Measurements from ENCODE around the gene ANKRD6.

ANKRD6 gene

GRCh38 chr6:89440200-89440599 is 7.2 kb downstream of the ANKRD6 start:
- TF ChIP-seq, protein P1, sequence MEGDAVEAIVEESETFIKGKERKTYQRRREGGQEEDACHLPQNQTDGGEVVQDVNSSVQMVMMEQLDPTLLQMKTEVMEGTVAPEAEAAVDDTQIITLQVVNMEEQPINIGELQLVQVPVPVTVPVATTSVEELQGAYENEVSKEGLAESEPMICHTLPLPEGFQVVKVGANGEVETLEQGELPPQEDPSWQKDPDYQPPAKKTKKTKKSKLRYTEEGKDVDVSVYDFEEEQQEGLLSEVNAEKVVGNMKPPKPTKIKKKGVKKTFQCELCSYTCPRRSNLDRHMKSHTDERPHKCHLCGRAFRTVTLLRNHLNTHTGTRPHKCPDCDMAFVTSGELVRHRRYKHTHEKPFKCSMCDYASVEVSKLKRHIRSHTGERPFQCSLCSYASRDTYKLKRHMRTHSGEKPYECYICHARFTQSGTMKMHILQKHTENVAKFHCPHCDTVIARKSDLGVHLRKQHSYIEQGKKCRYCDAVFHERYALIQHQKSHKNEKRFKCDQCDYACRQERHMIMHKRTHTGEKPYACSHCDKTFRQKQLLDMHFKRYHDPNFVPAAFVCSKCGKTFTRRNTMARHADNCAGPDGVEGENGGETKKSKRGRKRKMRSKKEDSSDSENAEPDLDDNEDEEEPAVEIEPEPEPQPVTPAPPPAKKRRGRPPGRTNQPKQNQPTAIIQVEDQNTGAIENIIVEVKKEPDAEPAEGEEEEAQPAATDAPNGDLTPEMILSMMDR (IDR thresholded peaks at IDR 0.05; ENCODE audit: borderline replicate concordance, control extremely low read depth, extremely low read depth, insufficient read depth, missing control alignments) = no peak
- in situ Hi-C loops (cut with MboI; ENCODE audit: low sequenced_read_pairs, unreplicated experiment) = no loop called here
- no peak for DNase-seq (ENCODE audit: low spot score)

- in situ Hi-C loops (cut with MboI; ENCODE audit: low sequenced_read_pairs, unreplicated experiment) = no loop called here
- TF ChIP-seq, protein P1 (IDR thresholded peaks at IDR 0.05; ENCODE audit: borderline replicate concordance, control extremely low read depth, extremely low read depth, insufficient read depth, missing control alignments) = no peak
- no peak for DNase-seq (ENCODE audit: low spot score)
Measured at GRCh38 chr6:89443658-89444057, 10.7 kb downstream of the ANKRD6 start.

- TF ChIP-seq, protein P1 (IDR thresholded peaks at IDR 0.05; ENCODE audit: borderline replicate concordance, control extremely low read depth, extremely low read depth, insufficient read depth, missing control alignments) = no peak
- no peak for DNase-seq (ENCODE audit: low spot score)
- in situ Hi-C loops (cut with MboI; ENCODE audit: low sequenced_read_pairs, unreplicated experiment) = no loop called here
Measured at GRCh38 chr6:89449193-89449592, 16.2 kb downstream of the ANKRD6 start.

DNA sequence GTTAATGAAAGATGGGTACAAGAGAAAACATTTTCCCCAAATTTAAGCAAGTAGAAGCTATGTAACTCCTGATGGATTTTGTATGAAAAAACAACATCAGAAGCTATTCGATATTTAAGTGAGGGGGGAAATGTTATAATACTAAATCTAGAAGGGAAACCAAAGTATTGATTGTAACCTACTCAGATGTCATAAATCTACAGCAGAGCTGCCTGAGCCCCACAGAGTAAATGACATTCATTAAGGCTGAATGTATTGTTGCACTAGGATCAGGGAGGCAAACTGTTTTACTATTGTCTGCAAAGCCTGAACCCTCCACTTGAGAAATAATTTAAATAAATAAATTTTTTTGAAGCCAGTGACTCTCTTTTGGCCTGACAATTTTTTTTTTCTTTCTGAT is 19.3 kb downstream of the ANKRD6 start:
- in situ Hi-C loops (cut with MboI; ENCODE audit: low sequenced_read_pairs, unreplicated experiment) = no loop called here
- TF ChIP-seq, protein P1 (IDR thresholded peaks at IDR 0.05; ENCODE audit: borderline replicate concordance, control extremely low read depth, extremely low read depth, insufficient read depth, missing control alignments) = no peak
- no peak for DNase-seq (ENCODE audit: low spot score)

DNA sequence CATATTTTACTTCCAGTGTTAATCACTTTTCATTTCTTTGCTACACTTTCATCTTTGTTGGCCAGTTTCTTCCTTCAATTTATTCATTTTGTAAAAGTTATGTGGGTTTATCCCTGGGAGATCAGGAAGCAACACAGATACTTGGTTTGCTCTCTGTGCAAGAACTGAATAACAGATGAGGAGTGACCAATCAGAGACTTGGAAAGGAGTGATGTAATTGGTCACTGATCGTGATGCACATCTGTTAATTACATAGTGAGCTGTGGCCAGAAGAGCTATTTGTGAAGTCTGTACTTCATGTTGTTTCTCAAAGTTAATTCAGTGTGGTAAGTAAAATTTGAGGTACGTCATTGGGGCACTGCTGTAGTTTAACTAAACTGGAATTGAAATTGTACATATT is 21.3 kb downstream of the ANKRD6 start:
- TF ChIP-seq, protein P1 (IDR thresholded peaks at IDR 0.05; ENCODE audit: borderline replicate concordance, control extremely low read depth, extremely low read depth, insufficient read depth, missing control alignments) = no peak
- DNase-seq (ENCODE audit: low spot score) = no peak
- in situ Hi-C loops (cut with MboI; ENCODE audit: low sequenced_read_pairs, unreplicated experiment) = no loop called here

GRCh38 chr6:89458704-89459103 is 25.8 kb downstream of the ANKRD6 start:
- TF ChIP-seq, protein P1 (IDR thresholded peaks at IDR 0.05; ENCODE audit: borderline replicate concordance, control extremely low read depth, extremely low read depth, insufficient read depth, missing control alignments) = no peak
- in situ Hi-C loops (cut with MboI; ENCODE audit: low sequenced_read_pairs, unreplicated experiment) = no loop called here
- no peak for DNase-seq (ENCODE audit: low spot score)

DNA sequence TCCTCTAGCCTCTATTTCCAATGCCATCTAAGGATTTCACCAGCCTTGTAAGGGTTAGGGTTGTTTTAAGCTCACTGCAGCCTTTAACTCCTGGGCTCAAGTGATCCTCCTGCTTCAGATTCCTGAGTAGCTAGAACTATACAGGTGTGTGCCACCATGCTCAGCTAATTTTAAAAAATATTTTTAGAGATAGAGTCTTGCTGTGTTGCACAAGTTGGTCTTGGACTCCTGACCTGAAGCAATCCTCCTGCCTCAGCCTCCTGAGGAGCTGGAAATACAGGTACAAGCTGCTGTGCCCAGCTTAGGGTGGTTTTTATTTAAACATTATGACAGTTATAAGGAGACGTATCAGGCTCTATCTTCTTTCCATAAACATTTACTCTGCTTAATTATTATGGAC is 26.5 kb downstream of the ANKRD6 start:
- in situ Hi-C loops (cut with MboI; ENCODE audit: low sequenced_read_pairs, unreplicated experiment) = no loop called here
- TF ChIP-seq, protein P1 (IDR thresholded peaks at IDR 0.05; ENCODE audit: borderline replicate concordance, control extremely low read depth, extremely low read depth, insufficient read depth, missing control alignments) = no peak
- DNase-seq (ENCODE audit: low spot score) = no peak
